ENCODE data around the gene KCNH3.

KCNH3 gene

GRCh38 chr12:49562233-49562632 is 23.4 kb downstream of the KCNH3 start:
- no peak for DNase-seq (ENCODE audit: low read depth in 2 of 2)

DNA sequence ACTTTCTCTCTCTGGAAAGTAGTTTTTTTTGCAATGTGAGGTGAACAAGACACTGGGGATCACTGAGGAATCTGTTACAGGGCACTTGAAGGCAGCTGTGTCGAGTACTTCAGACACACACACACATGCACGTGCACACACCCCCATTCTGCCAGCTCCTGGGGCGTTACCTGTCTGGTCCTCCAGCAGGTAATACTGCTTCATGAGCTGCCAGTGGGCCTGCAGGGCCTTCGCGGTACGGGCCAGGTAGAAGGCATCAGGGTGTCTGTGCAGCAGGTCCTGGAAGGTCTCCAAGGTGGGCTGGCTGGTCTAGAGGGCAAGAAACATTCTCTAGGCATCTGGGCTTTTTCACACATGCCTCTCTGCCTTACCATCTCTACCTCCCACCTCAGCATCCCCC is 24.0 kb downstream of the KCNH3 start:
- no peak for DNase-seq (ENCODE audit: low read depth in 2 of 2)

GRCh38 chr12:49563951-49564685 is 25.3 kb downstream of the KCNH3 start:
- no peak for DNase-seq (ENCODE audit: low read depth in 2 of 2)

DNA sequence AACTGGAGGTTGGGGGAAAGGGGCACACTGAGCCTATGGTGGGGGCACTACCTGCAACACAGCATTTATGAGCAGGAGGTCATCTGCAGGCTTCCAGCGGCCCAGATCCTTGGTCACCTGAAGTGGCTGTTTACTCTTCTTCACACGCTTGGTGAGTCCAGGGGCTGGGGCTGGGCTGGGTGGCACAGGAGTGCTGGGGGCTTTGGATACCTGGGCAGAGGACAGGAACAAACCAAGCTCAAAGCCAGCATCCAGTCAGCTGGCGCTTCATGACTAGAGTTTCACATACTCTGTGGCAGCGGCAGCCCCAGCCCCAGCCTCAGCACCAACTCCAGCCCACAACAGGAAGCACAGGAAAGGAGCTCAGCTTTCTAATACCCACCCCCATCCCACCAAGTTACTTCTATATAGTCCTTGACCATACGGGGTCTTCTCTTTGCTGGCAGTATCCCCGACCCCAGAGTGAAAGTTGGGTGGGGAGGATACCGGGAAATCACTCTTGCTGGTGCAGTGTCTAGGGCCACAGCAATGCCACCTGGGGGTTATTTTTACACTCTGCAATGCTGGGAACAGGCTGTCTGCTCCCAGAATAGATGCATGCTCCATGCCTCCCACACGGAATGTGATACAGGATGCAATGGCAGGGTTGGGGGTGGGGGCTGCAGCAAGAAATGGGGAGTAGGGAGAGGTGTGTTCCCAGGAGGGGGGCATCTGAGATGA is 26.0 kb downstream of the KCNH3 start:
- no peak for DNase-seq (ENCODE audit: low read depth in 2 of 2)

- DNase-seq (ENCODE audit: low read depth in 2 of 2): no peak
Observed at GRCh38 chr12:49565406-49566265, 26.8 kb downstream of the KCNH3 start.

DNA sequence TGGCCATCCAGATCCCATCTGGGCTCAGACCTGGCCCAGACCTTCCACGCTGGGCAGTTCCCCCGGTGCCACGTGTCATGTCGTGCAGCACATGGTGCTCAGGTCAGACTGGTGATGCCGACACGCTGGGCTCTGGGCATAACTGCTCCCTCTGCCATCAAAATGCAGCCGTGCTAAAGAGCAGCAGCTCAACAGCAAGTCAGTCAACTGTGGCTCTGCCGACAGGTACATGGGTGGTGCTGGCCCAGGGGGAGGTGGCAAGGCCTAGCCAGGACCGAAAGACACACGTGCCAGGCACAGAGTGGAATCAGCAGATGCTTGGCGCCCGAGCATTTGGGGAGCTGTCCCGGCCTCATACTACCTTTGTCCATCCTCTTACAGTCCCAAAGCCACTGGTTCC is 27.5 kb downstream of the KCNH3 start:
- DNase-seq (ENCODE audit: low read depth in 2 of 2): no peak

DNA sequence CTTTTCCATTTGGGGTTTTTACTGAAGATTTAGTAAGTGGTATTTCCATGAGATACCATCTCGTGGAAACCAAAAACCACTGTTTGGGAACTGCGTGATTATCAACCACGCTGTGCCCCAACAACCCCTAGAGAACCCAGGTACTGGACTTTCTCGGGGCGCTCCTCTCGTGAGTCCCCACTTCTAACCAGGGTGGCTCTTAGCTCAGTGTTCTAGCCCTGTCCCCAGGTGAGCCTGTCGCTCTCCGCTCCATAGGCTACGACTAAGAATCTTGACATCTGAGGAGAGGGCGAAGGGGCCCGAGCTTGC is 28.4 kb downstream of the KCNH3 start:
- no peak for DNase-seq (ENCODE audit: low read depth in 2 of 2)

DNA sequence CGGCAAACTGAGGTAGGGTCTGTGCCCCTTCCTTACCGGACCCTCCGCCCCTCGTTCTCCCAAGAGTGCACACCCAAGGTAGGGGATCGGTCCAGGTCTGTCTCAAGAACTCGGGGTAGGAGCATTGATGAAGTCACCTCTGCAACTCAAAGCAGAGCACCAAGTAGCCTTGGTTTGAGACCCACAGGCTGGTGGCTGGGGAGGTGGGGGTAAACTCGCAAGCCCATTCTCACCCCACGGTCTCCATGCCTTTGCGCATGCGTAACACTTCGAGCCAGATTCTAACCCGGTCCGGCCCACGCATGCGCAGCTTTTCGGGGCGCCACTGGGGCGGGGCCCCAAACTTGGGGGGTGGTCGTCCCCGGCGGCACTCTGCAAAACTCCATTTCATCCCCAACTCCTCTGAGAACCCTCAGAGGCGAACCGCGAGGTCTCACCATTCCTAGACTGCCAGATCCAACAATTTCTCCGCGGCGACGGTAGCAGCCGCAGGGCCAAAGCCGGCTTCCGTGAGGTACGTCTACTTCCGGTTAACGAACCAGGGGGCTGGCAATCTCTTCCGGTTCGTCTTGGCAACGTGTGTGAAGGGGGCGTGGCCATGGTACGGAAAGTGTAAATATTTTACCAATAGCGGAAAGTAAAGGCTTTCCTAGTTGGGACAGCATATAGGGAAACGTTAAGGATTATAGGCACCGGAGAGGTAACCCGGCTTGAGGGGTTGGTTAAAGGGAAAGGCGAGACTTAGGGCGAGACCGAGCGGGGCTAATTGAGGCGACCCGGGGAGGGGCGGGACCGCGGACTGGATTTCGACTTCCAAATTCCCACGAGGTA is 29.0 kb downstream of the KCNH3 start, which contains the start of gene MCRS1:
Gene MCRS1, minus strand, starts transcription at position 532 of the 831 bp plus-strand sequence. CDS start 1,411 bp downstream, outside the sequence.
- DNase-seq (ENCODE audit: low read depth in 2 of 2): peak; percentile 66 to 74

DNA sequence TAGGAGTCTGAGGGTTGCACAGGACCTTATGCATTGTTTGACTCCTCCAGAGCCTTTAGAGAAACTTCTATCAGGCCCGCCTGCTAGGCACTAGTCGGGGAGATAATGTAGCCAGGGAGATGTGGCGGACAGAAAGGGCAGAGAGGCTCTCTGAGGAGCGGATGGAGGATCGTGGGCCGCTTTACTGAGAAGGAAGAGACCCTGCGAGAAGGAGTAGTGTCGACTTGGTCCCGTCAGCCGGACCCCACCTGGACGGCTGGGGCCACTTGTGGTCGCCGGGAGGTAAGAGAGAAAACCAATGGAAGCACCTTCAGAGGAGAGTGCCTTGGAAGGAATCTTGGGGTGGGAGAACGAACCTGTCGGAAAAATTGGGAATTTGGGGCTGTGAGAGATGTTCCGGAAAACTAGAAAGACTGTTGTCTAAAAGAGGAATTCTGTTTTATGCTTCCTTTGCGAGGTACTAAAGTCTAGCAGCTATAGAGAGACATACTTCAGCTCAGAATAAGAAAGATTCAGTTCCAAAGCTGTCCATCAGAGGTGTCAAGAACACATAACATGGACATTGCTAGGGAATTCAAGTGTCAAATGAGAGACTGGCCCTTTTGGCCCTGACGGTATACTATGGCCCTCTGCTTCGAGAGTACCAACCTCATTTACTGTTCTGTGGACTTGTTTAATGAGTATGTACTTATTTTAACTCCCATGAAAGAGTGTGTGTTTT is 29.8 kb downstream of the KCNH3 start:
- DNase-seq (ENCODE audit: low read depth in 2 of 2): no peak

- no peak for DNase-seq (ENCODE audit: low read depth in 2 of 2)
Observed at GRCh38 chr12:49577589-49578315, 38.9 kb downstream of the KCNH3 start.

DNA sequence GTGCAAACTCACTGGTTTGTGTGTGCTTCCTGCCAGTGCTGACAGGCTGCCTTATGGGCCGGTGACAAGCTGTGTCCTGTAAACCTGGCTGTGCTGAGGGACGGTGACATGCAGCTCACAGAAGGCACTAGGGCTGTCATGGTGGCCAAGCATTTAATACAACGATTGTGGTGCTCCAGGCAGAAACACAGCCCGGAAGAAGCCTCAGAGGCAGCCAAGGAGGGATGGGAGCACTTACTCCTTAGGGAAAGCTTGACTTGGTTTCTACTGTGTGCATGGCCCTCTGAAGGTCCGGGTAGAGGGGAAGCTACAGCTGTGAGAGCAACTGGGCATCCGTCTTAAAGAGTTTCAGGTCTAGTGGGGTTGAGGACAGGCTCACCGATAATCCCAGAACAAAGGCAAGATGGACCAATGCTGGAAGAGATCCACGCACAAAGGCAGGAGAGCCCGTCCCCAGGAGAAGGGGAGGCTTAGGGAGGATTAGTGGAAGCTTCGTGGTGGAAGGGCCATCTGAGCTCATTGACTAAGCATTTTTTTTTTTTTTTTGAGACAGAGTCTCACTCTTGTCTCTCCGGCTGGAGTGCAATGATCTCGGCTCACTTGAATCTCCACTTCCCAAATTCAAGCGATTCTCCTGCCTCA is 39.8 kb downstream of the KCNH3 start:
- DNase-seq (ENCODE audit: low read depth in 2 of 2): no peak

- DNase-seq (ENCODE audit: low read depth in 2 of 2): peak in 1 of 2 donors; percentile 25
Observed at GRCh38 chr12:49580572-49581535, 42.0 kb downstream of the KCNH3 start.

- DNase-seq (ENCODE audit: low read depth in 2 of 2): no peak
Observed at GRCh38 chr12:49582201-49582600, 43.4 kb downstream of the KCNH3 start.

GRCh38 chr12:49582850-49583249 is 44.0 kb downstream of the KCNH3 start:
- no peak for DNase-seq (ENCODE audit: low read depth in 2 of 2)

- DNase-seq (ENCODE audit: low read depth in 2 of 2): no peak
Observed at GRCh38 chr12:49583366-49584094, 44.7 kb downstream of the KCNH3 start.

DNA sequence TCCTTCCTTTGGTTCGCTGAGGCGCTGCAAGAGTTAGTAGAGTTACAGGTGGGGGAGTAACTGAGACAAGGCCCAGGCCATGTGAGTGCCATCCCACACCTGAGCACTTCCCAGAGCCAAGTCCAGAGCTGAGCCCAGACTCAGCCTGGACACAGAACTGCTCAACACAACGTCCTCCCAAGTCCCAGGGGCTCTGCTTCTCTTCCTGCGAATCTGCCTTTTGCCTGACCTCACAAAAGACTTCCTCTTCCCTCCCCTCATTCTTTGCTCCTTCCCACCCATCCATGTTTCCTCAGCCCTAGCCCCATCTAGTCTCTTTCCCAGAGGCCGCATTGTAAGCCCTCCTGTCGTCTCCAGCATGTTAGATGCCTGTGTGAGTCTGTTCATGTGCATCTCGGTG is 45.8 kb downstream of the KCNH3 start:
- DNase-seq (ENCODE audit: low read depth in 2 of 2): no peak

DNA sequence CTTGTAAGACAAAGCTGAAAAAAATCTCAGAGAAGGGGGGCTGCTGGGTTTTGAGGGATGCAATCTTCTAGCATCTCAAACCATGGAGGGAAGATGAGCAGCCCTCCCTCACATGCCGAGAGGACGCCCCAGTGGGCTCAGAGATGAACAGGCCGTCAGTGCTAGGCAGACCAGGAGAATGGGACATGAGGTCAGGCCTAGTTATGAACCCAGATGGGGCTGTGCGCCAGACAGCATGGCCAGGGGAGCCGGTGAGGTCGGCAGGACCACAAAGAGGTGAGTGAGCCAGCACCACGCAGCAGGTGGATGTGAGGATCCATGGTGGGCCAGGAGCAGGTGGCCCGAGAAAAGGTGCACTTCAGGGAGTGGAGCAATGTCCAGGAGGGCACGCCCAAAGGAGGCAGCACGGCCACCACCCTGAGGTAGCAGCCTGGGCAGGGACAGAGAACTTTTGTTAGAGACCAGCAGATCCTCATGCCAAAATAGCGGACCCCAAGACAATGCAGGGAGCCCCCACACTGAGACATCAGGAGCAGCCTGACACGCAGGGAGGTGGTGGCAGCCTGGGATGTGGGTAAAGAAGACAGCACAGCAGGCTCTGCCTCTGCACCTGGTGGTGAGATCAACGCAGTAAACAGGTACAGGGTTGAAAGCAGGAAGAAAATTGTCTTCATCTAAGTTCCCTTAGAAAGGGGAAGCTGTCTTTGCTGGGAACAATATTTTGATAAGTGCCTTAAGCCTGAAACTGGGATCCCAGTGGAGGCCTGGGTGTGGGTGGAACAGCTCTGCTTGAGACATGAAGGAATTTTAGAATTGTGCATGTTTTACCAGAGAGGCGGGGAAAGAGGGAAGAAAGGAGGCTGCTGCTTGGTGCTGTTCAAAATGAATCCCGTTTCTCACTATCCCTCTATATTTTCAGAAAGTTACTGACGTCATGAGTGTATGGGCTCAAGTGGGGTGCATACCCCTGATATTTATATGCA is 46.9 kb downstream of the KCNH3 start:
- no peak for DNase-seq (ENCODE audit: low read depth in 2 of 2)

All from stimulated activated CD8-positive, alpha-beta memory T cell treated with anti-CD3 and anti-CD28 coated beads, Interleukin-7, amount 100 ng/mL, for 1 hour (primary cell).